C4-2B (cell line): Measurements from ENCODE around the gene RIT2.

Source experiments
- H3K27ac ChIP-seq: fragments of 450-650 bp; 2 replicates; pipeline ENCODE4 v1.5.1; 2017
- ZFX ChIP-seq: fragments of 450-650 bp; IDR thresholded peaks from 2 replicates; pipeline ENCODE4 v1.6.1; 2017
- TF ChIP-seq, protein P1 (sequence below): fragments of 450-650 bp; conservative IDR thresholded peaks from 2 replicates; pipeline ENCODE4 v1.5.1; 2017; ENCODE audit warnings: mild to moderate bottlenecking

RIT2 gene

DNA sequence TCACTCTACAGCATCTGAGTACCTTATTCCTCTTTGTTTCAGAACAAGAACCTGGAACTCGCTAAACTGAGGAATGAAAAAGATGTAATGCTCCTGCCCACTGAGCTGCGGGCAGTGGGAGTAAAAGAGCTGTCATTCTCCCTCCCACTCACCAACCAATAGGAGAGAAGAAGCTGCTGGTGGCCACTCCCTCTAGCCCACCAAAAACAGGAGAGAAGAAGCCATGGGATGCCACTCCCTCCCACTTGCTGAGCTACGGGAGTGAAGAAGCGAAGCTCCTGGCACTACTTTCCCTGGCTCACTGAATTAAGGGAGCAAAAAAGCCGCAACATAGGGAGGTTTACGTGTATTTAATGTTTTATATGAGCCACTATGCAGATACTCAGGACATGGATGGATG lies 53.7 kb downstream of the RIT2 start:
- no peak for TF ChIP-seq ZFX
- TF ChIP-seq, protein P1, sequence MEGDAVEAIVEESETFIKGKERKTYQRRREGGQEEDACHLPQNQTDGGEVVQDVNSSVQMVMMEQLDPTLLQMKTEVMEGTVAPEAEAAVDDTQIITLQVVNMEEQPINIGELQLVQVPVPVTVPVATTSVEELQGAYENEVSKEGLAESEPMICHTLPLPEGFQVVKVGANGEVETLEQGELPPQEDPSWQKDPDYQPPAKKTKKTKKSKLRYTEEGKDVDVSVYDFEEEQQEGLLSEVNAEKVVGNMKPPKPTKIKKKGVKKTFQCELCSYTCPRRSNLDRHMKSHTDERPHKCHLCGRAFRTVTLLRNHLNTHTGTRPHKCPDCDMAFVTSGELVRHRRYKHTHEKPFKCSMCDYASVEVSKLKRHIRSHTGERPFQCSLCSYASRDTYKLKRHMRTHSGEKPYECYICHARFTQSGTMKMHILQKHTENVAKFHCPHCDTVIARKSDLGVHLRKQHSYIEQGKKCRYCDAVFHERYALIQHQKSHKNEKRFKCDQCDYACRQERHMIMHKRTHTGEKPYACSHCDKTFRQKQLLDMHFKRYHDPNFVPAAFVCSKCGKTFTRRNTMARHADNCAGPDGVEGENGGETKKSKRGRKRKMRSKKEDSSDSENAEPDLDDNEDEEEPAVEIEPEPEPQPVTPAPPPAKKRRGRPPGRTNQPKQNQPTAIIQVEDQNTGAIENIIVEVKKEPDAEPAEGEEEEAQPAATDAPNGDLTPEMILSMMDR: no peak
- H3K27ac ChIP-seq: no peak overlapping the region

DNA sequence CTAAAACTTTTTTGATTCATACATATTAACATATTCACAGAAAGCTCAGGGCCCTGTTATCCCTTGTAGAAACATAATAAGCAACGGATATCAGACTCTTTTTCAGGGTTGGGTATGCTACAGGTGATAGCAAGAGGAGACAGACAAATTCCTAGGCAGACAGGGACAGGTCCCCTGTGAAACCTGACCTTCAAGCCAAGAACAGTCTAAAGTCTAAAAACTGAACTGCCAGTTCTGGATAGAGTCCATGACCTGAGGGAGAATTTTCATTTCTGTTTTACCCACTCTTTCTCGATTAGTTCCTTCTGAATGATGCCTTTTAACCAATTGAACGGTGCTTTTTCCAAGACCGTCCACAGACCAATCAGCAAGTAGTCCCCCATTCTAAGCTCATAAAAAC lies 54.2 kb downstream of the RIT2 start:
- no peak for TF ChIP-seq ZFX
- TF ChIP-seq, protein P1: no peak
- H3K27ac ChIP-seq: no peak overlapping the region

DNA sequence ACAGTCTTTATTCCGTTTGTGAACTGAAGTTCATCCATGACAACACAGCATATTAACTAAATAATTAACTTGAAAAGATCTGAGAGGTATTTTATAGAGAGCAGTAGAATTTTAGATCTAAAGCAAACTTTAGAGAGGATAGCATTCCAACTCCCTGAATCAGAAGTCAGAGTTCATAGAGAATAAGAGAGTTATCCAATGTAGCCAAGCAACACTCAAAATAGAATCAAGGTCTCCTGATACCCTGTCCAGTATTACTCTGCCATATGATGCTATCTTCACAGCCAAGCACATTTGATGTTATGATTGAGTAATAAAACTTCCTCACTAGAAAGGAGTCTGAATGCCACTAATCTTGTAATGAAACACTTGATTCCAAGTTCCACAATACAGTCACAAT lies 55.5 kb downstream of the RIT2 start:
- no peak for TF ChIP-seq ZFX
- TF ChIP-seq, protein P1: no peak
- no peak overlapping the region for H3K27ac ChIP-seq

DNA sequence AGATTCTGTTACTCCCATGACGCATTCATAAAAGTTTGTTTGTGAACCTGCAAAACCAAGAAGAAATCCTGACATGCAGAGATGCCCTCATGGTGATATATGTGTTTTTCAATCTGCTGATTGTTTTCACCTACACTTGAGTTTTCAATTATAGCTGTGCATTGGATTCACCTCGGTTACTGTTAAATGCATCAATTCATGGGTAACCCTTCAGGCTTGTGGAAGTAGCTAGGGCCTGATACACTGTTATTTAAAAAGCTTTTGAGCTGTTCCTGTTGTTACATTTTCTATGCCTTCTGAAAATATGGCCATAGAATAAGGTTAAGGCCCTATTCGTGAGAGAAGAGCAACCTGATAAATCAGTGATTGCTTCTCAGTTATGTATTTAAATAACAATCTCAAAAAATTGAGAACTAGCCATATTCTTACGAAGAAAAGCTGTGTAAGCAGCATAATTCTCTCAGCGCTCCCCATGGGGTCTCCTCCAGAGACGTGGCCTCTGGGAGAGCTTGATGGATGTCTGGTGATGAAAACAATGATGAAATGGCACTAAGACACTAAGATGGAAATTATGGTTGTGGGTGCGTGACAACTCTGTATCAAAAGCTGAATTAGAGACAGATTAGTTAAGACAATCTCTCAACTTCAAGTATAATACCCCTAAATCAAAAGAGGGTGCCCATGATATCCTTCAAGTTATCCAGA lies 60.5 kb downstream of the RIT2 start:
- no peak overlapping the region for H3K27ac ChIP-seq
- TF ChIP-seq ZFX: no peak
- TF ChIP-seq, protein P1: no peak

DNA sequence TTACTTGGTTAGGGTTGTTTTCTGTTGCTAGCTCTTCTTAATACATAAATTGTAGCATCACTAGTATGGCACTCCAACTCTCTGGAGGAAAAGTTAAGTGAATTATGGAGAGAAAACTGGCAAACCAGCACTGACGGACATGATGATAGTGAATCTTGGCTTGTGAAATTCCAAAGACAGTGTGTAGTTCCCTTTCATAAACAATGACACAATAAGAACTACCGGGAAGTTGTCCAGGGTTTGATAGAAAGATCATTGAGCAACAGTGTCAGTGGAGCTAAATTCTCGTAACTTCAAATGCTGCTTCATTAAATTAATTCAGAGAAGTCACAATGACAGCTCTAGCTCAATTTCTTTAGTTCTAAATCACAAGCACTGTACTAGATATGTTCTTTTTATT lies 66.5 kb downstream of the RIT2 start:
- no peak for TF ChIP-seq ZFX
- TF ChIP-seq, protein P1: no peak
- H3K27ac ChIP-seq: no peak overlapping the region

DNA sequence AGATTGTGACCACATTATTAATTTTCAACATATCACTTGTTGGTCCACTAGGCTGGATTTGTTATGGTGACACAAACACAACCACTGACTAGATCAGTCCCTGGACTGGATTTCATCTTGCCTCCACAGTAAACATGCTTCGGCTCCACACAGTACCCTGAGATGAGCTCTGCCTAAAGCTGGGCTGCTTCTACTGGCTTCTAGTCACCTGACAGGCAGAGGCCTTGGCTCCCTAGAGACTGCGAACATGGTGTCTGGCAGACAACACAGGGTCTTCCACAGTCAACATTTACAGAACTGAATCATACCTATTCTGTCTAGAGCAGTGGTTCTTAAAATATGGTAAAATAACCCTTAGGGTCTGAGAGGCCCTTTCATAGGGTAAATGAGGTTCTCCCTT lies 69.2 kb downstream of the RIT2 start:
- no peak overlapping the region for H3K27ac ChIP-seq
- TF ChIP-seq ZFX: no peak
- TF ChIP-seq, protein P1: no peak

DNA sequence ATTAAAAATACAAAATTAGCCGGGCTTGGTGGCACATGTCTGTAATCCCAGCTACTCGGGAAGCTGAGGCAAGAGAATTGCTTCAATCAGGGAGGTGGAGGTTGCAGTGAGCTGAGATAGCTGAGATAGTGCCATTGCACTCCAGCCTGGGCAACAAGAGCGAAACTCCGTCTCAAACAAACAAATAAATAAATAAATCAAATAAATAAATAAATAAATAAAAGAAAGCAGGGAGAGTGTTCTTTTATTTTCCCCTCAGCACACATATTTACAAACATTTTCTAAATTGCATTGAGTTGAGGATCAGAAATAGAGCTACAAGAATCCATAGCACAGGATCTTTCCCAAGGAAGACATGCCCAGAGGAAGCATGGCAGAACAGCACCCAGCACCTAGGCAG lies 71.9 kb downstream of the RIT2 start:
- no peak overlapping the region for H3K27ac ChIP-seq
- no peak for TF ChIP-seq ZFX
- TF ChIP-seq, protein P1: no peak
